Inflammatory macrophage treated with lipopolysaccharide for 4 hours (primary cell): ENCODE data around the gene SNX32.
A peak's percentile ranks its signal among the peaks of the same experiment; 100 is the strongest.

Experiments used
- DNase-seq: peaks from one replicate; pipeline ENCODE4 v3.0.0-alpha.2; 2020

The SNX32 gene

GRCh38 chr11:65833297-65834030, at the start of gene SNX32:
TSS of gene SNX32 (plus strand) at chr11:65833963. CDS start at chr11:65834066, 103 bp downstream.
- peak; percentile 91 for DNase-seq

- no peak for DNase-seq
These were observed 48.3 kb upstream of the SNX32 start for GRCh38 chr11:65785319-65786007.

DNA sequence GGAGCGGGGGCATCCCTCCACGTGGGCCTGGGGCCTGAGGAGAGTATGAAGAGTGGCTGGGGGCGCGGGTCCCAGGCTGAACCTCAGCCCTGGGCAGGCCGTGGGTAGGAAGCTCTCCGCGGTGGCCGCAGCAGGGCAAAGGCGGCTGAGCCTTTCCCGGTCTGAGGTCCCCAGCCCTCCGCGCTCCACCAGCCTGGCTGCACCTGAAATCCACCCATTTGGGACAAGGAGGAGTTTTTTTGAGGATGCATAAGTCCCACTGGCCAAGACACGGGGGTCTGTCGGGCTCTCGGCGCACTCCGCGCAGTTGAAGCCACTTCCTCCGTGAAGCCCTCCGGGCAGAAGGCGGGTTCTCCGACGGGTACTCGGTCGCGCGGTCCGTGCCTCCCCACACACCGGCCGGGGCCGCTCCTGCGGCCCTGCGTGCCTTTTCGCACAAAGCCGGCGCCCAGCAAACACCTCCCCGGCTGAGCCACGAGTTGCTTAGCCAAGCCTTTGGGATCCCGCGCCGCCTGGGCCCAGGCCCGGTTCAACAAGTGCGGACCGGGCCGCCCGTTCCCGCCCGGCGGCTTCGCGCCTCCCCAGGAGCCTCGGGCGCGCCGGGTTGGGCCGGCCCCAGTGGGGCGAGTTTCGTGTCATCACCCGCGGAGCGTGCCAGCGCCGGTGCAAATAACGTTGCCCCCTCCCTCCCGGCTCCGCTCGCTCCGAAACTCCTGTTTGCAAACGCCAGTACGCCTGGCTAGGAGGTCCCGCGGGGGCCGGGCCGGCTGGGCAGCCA, 47.6 kb upstream of the SNX32 start:
- DNase-seq = no peak

- no peak for DNase-seq
These were observed 46.8 kb upstream of the SNX32 start, which contains the start of gene OVOL1 for GRCh38 chr11:65786786-65787636. TSS of gene OVOL1 (plus strand) at chr11:65787063. CDS start at chr11:65787374, 311 bp downstream.

- no peak for DNase-seq
These were observed 45.8 kb upstream of the SNX32 start for GRCh38 chr11:65787649-65788622.

DNA sequence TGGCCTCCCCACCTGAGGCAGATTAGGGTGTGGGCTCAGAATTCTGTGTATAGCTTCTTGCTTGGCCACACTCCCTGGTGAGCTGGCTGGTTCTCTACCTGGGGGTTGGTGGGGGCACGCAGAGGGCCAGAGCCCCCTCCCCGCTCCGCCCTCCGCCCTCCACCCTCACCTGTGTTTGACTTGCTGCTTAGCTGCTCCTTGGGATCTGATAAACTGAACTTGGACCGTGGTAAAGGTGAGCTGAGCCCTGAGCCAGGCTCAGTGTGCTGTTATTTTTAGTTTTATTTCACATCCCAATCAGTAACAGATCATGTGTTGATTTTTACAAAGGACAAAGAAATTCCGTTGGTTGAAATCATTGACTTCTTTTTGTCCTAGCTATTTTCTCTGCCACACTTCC, 44.9 kb upstream of the SNX32 start:
- no peak for DNase-seq

- no peak for DNase-seq
These were observed 44.3 kb upstream of the SNX32 start for GRCh38 chr11:65789230-65790103.

DNA sequence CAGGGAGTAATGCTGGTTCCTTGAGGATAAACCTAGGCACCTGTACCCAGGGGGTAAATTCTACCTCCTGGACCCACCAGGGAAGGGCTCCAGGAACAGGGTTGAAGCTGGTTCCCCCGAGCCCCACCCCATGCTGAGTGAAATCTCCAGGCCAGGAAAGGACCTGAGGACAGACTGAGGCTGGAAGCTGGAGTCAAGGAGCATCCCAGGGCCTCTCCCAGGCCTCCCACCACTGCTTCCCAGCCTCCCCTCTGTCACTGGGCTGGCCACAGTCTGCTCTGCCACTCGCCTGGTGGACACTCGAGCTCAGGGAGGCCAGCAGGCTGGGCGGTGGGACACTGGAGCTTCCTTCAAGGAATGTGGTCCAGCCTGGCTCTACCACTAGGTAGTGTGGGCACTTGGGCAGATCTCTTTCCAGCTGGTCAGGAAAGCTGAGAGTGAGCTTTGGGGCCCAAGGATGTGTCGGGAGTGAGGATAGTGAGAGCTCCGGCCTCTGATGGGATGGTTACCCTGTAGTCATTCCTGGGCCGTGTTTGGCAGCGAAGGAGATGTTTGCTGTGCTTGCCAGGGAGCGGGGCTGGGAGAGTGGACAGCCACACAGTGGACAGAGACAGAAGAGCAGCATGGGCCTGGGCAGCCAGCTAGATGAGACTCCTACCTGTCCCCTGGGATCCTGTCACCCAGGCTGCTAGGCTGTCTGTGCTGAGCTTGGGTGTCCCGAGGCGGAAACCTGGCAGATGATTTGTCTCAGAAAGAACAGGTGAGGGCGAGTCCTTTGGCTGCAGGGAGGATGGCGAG, 43.5 kb upstream of the SNX32 start:
- DNase-seq = no peak

DNA sequence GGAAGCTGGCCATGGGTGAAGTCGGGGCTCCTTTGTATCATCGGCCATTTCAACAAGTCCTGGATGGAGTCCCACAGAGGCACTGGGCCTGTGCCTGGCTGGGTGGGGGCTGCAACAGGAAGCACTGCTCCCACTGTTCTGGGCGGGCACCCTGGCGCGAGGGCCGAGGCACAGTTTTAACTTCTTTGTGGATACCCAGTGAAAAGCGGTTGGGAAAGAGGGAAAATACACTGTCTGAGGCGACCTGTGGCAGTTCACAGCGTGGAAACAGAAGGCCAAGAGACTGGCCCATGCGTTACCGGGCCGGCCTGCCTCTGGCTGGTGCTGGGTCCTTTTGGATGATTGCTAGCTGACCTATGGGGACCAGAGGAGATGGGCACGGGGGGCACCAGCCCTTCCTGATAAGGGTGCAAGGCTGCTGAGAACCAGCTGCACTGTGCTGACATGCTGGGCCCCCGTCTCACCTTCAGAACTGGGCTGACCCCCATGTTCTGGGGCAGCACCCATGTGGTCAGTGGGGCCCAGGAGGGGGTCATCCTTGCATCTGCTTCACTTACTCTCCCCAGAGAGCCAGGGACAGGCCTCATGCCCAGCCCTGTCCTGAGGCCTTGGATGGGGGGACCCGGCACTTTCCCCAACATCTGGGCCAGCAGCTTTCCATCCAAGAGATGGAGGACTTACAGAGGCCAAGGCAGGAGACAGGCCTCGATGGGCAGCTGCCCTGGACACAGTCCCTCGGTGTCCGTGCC, 42.7 kb upstream of the SNX32 start:
- no peak for DNase-seq

GRCh38 chr11:65791719-65792213, 42.0 kb upstream of the SNX32 start:
- peak; percentile 84 for DNase-seq

DNA sequence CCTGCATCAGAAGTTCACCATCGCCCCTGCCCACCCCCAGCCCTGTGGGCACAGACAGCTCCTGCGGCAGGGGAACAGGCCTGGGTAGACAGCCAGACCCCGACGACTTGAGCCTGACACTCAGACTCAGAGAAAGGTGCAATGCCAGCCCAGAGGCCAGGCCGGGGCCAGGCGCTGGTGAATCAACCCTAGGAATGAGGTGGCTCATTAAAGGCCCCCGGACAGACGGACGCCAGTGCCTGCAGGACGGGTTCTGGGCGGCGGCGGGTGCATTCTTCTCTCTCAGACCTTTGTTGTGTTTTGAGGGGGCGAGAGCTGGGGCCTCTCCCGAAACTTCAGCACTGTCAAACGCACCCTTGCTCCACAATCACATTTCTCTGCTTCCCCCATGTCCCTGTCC, 41.3 kb upstream of the SNX32 start:
- no peak for DNase-seq

GRCh38 chr11:65793144-65793581, 40.6 kb upstream of the SNX32 start:
- no peak for DNase-seq

DNA sequence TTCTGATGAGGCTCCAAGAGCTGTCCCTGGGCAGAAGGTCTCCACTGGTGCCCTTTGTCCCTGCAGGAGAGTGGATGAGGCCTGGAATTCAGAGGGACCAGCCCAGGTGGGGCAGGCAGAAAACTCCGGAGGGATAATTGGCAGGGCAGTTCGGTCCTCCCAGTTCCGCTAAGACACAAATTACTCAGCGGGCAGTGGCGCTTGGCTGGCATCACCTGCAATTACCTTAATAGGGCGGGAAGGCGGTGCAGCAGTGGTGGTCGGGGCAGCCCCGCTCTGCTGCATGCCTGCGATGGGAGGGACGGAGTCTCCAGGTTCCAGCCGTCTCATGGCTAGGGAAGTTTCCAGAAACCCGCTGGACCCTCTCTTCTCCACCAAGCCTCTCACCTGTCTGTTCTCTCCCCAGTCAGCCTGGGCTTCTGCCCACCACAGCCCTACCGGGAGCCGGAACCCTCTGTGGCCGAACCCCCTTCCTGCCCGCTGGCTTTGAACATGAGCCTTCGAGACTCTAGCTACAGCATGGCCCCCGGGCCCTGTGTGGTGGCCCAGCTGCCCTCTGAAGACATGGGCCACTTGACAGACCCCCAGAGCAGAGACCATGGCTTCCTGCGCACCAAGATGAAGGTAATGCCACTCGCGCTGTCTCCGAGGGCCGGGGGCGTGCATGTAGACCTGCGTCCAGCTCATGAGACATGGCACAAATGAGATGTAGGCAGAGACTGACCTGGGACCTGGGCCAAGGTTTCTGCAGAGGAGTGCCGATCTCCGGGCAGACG, 40.0 kb upstream of the SNX32 start:
- no peak for DNase-seq

- no peak for DNase-seq
These were observed 38.9 kb upstream of the SNX32 start for GRCh38 chr11:65794570-65795510.

DNA sequence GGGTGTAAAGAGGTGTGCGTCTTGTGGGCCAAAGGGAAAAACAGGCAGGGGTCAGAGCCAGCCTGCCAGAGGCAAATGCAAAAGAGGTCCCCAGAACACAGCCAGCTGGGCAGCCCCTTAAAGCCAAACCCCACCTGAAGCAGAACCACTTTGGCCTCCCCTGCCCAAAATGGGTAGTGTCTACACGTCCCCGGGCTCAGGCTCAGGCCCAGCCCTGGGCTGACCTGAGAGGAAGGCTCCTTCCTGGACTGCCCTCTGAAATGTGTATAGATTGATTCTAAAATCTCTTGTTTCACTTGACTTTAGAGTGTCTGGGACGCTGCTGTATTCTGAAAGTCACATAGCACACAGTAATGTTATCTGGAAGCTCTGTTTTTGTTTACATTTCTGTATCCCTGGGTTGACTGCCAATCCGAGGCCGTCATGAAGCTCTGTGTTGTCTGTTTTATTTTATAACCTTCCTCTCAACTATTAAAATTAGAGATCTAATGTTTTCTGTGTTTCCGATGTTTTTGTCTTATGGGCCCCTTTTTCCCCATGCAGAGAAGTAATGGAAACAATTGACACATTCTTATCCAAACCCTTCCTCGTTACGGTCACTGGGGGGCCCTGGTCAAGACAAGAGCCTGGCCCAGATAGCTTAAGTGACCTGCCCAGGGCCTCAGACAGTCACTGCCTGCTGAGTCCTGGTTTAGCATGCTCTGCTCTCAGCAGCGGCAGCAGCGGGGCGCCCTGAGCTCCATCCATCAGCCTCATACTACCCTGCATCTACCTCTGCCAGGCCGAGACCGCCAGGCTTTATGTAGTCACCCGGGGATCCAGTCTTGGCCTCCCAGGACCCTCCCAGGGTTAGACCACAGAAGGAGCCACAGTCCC, 36.8 kb upstream of the SNX32 start:
- no peak for DNase-seq
